ACHN (cell line): Measurements from ENCODE around the gene TMEM270.
"Not testable (repeated sequence)": the region's sequence is repeated elsewhere in the genome, so short reads cannot be mapped to it uniquely, and the experiment has no call there.

Experiments
- DNase-seq: peaks from one replicate; pipeline ENCODE4 v3.0.0-alpha.2; 2015
- in situ Hi-C: cut with HindIII; loops from 2 replicates; pipeline ENCODE4 v1.10.0; 2017; ENCODE audit warnings: low sequenced_read_pairs, low pct_ligation_motif_present, low pct_unique_long_range_greater_than_20kb

Gene TMEM270

DNA sequence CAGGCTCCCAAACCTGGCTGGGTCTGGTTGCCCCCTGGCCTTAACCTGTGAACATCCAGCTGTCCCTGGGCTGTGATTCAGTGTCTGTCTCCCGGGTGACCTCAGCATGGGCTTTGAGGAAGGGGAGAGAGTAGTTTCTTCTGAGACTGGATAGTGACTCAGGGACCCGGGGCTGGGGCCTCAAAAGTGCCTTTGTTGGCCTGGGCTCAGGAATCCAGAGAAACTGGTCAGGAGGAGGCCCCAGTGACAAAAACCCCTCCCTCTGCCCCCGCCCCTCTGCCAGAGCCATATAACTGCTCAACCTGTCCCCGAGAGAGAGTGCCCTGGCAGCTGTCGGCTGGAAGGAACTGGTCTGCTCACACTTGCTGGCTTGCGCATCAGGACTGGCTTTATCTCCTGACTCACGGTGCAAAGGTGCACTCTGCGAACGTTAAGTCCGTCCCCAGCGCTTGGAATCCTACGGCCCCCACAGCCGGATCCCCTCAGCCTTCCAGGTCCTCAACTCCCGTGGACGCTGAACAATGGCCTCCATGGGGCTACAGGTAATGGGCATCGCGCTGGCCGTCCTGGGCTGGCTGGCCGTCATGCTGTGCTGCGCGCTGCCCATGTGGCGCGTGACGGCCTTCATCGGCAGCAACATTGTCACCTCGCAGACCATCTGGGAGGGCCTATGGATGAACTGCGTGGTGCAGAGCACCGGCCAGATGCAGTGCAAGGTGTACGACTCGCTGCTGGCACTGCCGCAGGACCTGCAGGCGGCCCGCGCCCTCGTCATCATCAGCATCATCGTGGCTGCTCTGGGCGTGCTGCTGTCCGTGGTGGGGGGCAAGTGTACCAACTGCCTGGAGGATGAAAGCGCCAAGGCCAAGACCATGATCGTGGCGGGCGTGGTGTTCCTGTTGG lies 30.0 kb upstream of the TMEM270 start, which contains the start of gene CLDN4:
CLDN4 (plus strand) TSS at position 316 of the 903 bp plus-strand sequence; CDS start at position 522, 206 bp downstream.
- in situ Hi-C loops, result no loop called here
- DNase-seq, result no peak

- DNase-seq, result no peak
- in situ Hi-C loops, result no loop called here
Observed at GRCh38 chr7:73831584-73831833, 29.4 kb upstream of the TMEM270 start.

DNA sequence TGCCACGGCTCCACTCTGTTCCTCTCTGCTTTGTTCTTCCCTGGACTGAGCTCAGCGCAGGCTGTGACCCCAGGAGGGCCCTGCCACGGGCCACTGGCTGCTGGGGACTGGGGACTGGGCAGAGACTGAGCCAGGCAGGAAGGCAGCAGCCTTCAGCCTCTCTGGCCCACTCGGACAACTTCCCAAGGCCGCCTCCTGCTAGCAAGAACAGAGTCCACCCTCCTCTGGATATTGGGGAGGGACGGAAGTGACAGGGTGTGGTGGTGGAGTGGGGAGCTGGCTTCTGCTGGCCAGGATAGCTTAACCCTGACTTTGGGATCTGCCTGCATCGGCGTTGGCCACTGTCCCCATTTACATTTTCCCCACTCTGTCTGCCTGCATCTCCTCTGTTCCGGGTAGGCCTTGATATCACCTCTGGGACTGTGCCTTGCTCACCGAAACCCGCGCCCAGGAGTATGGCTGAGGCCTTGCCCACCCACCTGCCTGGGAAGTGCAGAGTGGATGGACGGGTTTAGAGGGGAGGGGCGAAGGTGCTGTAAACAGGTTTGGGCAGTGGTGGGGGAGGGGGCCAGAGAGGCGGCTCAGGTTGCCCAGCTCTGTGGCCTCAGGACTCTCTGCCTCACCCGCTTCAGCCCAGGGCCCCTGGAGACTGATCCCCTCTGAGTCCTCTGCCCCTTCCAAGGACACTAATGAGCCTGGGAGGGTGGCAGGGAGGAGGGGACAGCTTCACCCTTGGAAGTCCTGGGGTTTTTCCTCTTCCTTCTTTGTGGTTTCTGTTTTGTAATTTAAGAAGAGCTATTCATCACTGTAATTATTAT lies 28.9 kb upstream of the TMEM270 start:
- no peak for DNase-seq
- in situ Hi-C loops, result no loop called here

DNA sequence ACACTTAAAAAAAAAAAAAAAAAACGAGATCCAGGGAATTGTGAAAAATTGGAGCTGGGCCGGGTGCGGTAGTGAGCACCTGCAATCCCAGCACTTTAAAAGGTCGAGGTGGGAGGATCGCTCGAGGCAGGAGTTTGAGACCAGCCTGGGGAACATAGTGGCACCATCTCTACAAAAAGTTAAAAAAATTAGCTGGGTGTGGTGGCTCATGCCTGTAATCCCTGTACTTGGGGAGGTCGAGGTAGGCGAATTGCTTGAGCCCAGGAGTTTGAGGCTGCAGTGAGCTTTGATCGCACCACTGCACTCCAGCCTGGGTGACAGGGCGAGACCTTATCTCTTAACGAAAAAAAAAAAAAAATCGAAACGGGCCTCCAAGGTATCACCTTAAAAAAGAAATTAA lies 28.2 kb upstream of the TMEM270 start:
- no peak for DNase-seq
- in situ Hi-C loops, result no loop called here

DNA sequence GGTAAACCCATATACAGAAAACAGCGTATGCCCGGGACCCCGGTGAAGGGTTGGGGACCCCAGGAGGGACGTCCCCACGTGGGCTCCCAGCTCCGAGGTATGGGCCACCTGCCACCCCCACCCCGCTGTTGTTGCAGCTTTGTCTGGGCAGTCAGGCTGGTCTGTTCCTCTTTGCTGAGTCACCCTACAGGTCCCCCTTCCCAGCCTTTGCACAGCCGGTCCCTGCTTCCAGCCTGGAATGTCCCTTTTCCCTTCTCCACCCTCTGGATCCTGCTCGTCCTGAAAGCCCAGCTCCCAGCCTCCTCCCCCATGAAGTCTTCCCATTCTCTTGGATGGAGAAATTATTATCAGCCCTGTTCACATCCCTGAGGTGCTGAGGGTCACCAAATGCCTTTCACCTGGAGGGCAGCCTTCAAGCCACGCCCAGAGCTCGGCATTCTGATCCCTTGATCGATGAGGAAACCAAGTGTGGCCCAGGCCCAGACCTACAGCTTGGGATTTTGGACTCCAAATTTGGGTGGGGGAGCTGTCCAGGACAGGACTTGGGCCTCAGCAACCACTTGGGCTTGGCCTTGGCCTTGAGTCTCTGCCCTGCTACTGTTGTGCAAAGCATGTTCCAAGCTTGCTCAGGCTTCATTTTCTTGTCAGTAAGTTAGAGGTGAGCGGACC lies 27.6 kb upstream of the TMEM270 start:
- DNase-seq, result no peak
- in situ Hi-C loops, result no loop called here

DNA sequence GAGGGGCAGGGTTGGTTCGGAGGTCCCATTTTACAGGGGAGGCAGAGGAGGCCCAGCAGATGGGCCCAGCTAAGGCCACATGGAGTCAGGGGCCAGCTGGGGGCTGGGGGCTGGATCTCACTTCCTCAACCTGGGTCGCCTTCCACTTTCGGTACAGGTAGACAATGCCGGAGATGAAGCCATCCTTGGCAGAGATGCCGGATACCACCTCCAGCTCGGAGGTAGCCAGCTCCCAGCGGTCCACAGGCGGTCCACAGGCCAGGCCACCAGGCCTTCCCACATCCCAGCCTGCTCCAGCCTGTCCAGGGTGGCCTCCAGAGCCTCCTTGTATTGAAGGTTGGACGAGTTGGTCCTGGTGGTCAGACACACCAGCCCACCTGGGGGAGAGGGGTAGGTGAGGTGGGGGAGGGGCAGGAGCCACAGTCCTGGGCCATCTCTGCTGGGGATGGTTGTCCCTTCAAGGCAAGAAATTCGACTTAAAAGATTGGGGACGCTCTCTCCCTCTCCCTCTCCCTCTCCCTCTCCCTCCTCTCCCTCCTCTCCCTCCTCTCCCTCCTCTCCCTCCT lies 26.2 kb upstream of the TMEM270 start:
- DNase-seq, result no peak
- in situ Hi-C loops, result no loop called here

- in situ Hi-C loops, DNase-seq: not testable (repeated sequence)
Observed at GRCh38 chr7:73837167-73837566, 23.8 kb upstream of the TMEM270 start.

GRCh38 chr7:73838642-73839041 lies 22.3 kb upstream of the TMEM270 start:
- in situ Hi-C loops, result no loop called here
- no peak for DNase-seq

DNA sequence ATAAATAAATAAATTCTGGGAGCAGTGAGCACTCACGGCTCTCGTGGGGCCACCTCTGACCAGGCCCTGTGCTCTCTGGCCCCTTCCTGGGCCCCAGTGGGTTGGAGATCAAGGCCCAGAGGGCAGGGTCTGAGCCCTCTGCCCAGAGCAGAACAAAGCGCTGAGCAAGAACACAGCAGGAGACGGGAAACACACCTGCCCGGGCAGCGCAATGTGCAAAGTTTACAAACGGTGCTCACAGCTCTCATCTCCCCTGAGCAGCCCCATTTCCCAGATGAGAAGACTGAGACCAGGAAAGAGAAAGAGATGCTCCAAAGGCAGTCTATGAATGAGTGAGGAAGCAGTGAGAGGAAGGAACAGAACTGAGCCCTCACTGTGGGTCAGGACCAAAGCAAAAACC lies 21.7 kb upstream of the TMEM270 start:
- in situ Hi-C loops, result no loop called here
- no peak for DNase-seq

GRCh38 chr7:73839743-73840714 lies 20.9 kb upstream of the TMEM270 start:
- in situ Hi-C loops, result no loop called here
- DNase-seq, result peak; percentile 33

DNA sequence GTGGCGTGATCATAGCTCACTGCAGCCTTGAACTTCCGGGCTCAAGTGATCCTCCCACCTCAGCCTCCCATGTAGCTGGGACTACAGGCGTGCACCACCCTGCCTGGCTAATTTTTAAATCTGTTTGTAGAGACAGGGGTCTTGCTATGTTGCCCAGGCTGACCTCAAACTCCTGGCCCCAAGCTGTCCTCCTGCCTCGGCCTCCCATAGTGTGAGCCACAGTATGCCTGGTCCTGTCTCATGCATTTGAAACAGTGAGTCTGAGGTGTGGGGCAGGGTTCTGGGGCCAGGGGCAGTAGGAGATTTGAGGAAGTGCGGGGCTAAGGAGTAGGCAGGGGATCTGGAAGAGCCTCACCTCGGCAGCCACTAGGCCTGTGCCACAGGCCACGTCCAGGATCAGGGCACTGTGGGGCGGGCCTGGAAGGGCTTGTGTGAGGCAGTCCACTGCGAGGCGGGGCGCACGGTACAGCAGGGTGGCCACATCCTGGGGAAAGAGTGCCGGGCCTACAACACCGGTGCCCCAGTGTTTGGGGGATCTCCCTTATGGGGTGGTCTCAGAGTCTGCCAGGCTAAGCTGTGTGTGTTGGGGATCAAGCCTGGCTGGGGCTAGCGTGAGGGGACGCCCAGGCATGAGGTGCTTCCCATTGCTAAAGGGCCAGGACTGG lies 20.1 kb upstream of the TMEM270 start:
- DNase-seq, result no peak
- in situ Hi-C loops, result no loop called here

DNA sequence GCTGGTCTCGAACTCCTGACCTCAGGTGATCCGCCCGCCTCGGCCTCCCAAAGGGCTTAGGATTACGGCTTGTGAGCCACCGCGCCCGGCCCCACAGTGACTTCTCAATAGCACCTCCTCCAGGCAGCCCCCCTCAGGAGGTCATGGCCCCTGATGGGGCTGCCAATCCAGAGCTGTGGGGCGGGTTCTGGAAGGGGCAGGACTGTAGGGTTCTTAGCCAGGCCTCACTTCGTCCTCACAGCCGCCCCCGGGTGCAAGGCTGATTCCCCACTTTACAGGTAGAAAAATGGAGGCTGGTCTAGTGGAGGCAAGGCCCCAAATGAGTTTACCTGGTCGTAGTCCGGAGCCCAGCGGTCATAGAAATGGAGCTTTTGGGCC lies 19.3 kb upstream of the TMEM270 start:
- in situ Hi-C loops, result no loop called here
- DNase-seq, result peak; percentile 57

DNA sequence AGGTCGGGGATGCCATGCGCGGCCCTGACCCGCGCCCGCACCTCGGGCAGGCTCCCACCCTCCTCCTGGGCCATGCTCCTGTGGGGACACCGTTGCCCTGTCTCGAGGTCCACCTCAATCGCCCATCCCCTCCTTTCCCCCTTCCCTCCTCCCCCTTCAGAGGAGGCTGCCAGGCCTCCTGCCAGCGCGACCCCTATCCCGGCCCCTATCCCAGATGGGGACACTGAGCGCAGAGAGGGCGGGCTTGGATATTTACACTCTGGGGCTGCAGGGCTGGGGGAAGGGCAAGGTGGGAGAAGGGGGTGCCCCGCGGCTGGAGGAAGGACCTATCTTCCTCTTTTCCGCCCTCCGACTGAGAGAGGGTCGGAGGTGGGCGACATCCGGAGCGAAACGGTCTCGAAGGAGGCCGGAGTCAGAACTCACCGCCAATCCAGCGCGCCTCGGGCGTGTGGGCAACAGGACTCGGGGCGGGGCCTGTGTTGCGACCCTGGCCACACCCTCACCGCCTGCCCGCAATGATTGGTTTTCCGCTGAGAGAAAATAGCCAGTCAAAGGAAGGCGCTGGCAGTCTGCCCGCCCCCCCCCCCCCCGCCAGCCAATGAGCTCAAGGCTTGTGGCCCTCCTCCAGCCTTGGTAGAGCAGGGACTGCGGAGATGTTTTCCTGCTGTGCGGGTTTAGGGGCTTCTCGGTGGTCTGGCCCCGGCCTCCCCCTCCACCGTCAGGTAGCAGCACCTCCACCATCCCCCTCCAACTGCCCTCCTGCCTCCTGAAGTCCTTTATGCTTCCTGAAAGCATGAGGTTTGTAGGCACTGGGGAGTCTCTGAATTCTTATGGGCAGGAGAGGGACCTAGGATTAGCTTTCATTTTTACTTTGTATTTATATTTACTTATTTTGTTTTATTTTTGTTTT lies 18.6 kb upstream of the TMEM270 start, which contains the start of gene METTL27:
METTL27 (minus strand) TSS at position 450 of the 910 bp plus-strand sequence; CDS start at position 74, 376 bp downstream.
- DNase-seq, result peak; percentile 98
- in situ Hi-C loops, result no loop called here

GRCh38 chr7:73844131-73844547 lies 16.8 kb upstream of the TMEM270 start:
- DNase-seq, result no peak
- in situ Hi-C loops, result no loop called here

DNA sequence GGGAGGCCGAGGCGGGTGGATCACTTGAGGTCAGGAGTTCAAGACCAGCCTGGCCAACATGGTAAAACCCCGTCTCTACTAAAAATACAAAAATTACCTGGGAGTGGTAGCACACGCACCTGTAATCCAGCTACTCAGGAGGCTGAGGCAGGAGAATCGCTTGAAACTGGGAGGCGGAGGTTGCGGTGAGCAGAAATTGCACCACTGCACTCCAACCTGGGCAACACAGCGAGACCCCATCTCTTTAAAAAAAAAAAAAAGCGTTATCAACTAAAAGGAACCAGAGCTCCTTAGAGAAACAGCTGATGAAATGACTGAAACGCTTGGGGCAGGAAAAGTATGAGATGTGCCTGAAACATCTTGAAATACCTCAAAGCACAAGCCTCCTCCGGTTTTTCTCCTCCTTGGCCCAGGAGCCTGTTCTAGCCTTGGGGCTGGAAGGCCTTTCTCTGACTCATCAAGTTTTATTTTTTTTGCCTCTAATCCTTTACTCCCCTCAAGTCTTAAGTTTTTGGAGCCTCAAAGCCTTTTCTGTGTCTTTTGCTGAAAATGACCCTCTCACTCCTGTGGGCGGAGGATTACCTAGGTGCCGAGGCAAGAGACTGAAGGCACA lies 16.0 kb upstream of the TMEM270 start:
- in situ Hi-C loops, result no loop called here
- no peak for DNase-seq

GRCh38 chr7:73845701-73846195 lies 15.2 kb upstream of the TMEM270 start:
- in situ Hi-C loops, result not testable (repeated sequence)

More at GRCh38 chr7:73845701-73846195, 15.2 kb upstream of the TMEM270 start:
- DNase-seq, result not testable (repeated sequence)
